Cardiac muscle cell (in vitro differentiated cells and primary cell): ENCODE measurements around the gene KMT2C. TPM values are rescaled to one million over a fixed set of nuclear protein-coding genes. Genes with fewer than 3 reads are reported as not detected.

ENCODE experiments used
- DNase-seq, 2 donors: peaks; one replicate each; pipeline versions ENCODE4 v3.0.0 to v3.0.0-alpha.2; 2010 to 2017; ENCODE audit warnings: low read depth in 1 of 2, low spot score in 1 of 2
- H3K27ac ChIP-seq: fragments of 200-600 bp; sonication (generic); 2 replicates; pipeline ENCODE4 v1.5.1; 2016
- H3K27me3 ChIP-seq: fragments of 200-600 bp; sonication (generic); 2 replicates; pipeline ENCODE4 v1.6.0; 2016; ENCODE audit warnings: control low read depth
- H3K36me3 ChIP-seq: fragments of 200-600 bp; sonication (generic); 2 replicates; pipeline ENCODE4 v1.5.1; 2016; ENCODE audit warnings: control low read depth
- H3K4me1 ChIP-seq: fragments of 200-600 bp; sonication (generic); 2 replicates; pipeline ENCODE4 v1.8.1; 2017; ENCODE audit warnings: low read depth, mild to moderate bottlenecking, mixed run types
- H3K4me3 ChIP-seq: fragments of 200-600 bp; sonication (generic); 2 replicates; pipeline ENCODE4 v1.5.1; 2016; ENCODE audit warnings: mild to moderate bottlenecking
- H3K9me3 ChIP-seq: fragments of 200-600 bp; sonication (generic); 2 replicates; pipeline ENCODE4 v1.5.1; 2017; ENCODE audit warnings: low read depth, mild to moderate bottlenecking, control low read depth
- CTCF ChIP-seq: IDR thresholded peaks from 2 replicates; pipeline ENCODE4 v1.5.1; 2012; ENCODE audit warnings: low read depth, mild to moderate bottlenecking, low read length
- polyA plus RNA-seq: library from polyadenylated mRNA; unstranded; fragments of >200 nt; fragmentation: Nextera tagmentation; extraction: Ambion mirVana; gene quantifications from 2 replicates; pipeline ENCODE4 v1.2.1, GENCODE V29; 2016
- total RNA-seq: library from RNA; depleted of rRNA; stranded (reverse); fragments of >200 nt; gene quantifications from 2 replicates; pipeline ENCODE4 v1.2.3, GENCODE V29; 2016

Gene KMT2C
- total and polyA plus RNA-seq, 2 experiments from 2014 or later: 22.8 to 37.3 TPM

GRCh38 chr7:152097330-152097729 lies 338.5 kb downstream of the KMT2C start:
- TF ChIP-seq CTCF: no peak

GRCh38 chr7:152095771-152096170 lies 340.0 kb downstream of the KMT2C start:
- no peak for DNase-seq

More at GRCh38 chr7:152097330-152097729, 338.5 kb downstream of the KMT2C start:
- Histone ChIP-seq H3K27me3 (no peaks in the 10 kb centered on the region), H3K9me3 (no peaks in the 10 kb centered on the region), H3K27ac (no peak overlapping the region), H3K4me1 (no peaks in the 10 kb centered on the region), H3K36me3 (no peaks in the 10 kb centered on the region), H3K4me3 (no peak overlapping the region)
- no peak for DNase-seq

GRCh38 chr7:152093717-152094116 lies 342.1 kb downstream of the KMT2C start:
- no peak for DNase-seq
- no peaks in the 10 kb centered on the region for H3K4me1 ChIP-seq
- H3K27ac ChIP-seq: no peak overlapping the region
- H3K4me3 ChIP-seq: no peak overlapping the region
- H3K27me3 ChIP-seq: no peaks in the 10 kb centered on the region
- no peaks in the 10 kb centered on the region for H3K9me3 ChIP-seq
- TF ChIP-seq CTCF: no peak
- H3K36me3 ChIP-seq: no peaks in the 10 kb centered on the region

More at GRCh38 chr7:152095771-152096170, 340.0 kb downstream of the KMT2C start:
- H3K27ac ChIP-seq: no peak overlapping the region
- H3K4me1 ChIP-seq: no peaks in the 10 kb centered on the region
- no peaks in the 10 kb centered on the region for H3K27me3 ChIP-seq
- no peak for TF ChIP-seq CTCF
- no peaks in the 10 kb centered on the region for H3K9me3 ChIP-seq
- H3K4me3 ChIP-seq: no peak overlapping the region
- H3K36me3 ChIP-seq: no peaks in the 10 kb centered on the region

GRCh38 chr7:152090747-152091146 lies 345.1 kb downstream of the KMT2C start:
- Histone ChIP-seq H3K36me3 (no peaks in the 10 kb centered on the region), H3K4me3 (no peak overlapping the region)

GRCh38 chr7:152089183-152089582 lies 346.6 kb downstream of the KMT2C start:
- H3K27me3 ChIP-seq: no peaks in the 10 kb centered on the region
- no peak overlapping the region for H3K4me3 ChIP-seq
- no peaks in the 10 kb centered on the region for H3K4me1 ChIP-seq
- H3K36me3 ChIP-seq: no peaks in the 10 kb centered on the region
- H3K9me3 ChIP-seq: no peaks in the 10 kb centered on the region
- no peak overlapping the region for H3K27ac ChIP-seq
- no peak for TF ChIP-seq CTCF
- no peak for DNase-seq

More at GRCh38 chr7:152090747-152091146, 345.1 kb downstream of the KMT2C start:
- no peak overlapping the region for H3K27ac ChIP-seq
- DNase-seq: no peak
- no peak for TF ChIP-seq CTCF
- H3K27me3 ChIP-seq: no peaks in the 10 kb centered on the region
- no peaks in the 10 kb centered on the region for H3K4me1 ChIP-seq
- no peaks in the 10 kb centered on the region for H3K9me3 ChIP-seq

GRCh38 chr7:152086513-152086912 lies 349.3 kb downstream of the KMT2C start:
- Histone ChIP-seq H3K4me3 (no peak overlapping the region), H3K27me3 (no peaks in the 10 kb centered on the region), H3K27ac (no peak overlapping the region)

More at GRCh38 chr7:152086513-152086912, 349.3 kb downstream of the KMT2C start:
- TF ChIP-seq CTCF: no peak
- Histone ChIP-seq H3K4me1 (no peaks in the 10 kb centered on the region), H3K9me3 (no peaks in the 10 kb centered on the region), H3K36me3 (no peaks in the 10 kb centered on the region)
- DNase-seq: no peak
